ENCODE data around the gene RNF220. TPM values are rescaled to one million over a fixed set of nuclear protein-coding genes. Genes with fewer than 3 reads are reported as not detected.
A peak's percentile ranks its signal among the peaks of the same experiment; 100 is the strongest.

Gene RNF220
- total RNA-seq, 1 donor from 2014 or later: 72.5 TPM

- DNase-seq: no peak
Observed at GRCh38 chr1:44682883-44683265, 277.8 kb downstream of the RNF220 start.

GRCh38 chr1:44684525-44684924 is 279.5 kb downstream of the RNF220 start:
- DNase-seq (no peak), ATAC-seq (peak in 1 of 2 donors; percentile 13)
- no peak for TF ChIP-seq CTCF (IDR thresholded peaks at IDR 0.05)
- H3K27me3 ChIP-seq (ENCODE audit: low read depth): no peaks in the 10 kb centered on the region
- H3K36me3 ChIP-seq: no peaks in the 10 kb centered on the region
- intact Hi-C loops (cut with DNase I): no loop called here
- no peak overlapping the region for H3K27ac ChIP-seq
- no peaks in the 10 kb centered on the region for H3K9me3 ChIP-seq
- H3K4me3 ChIP-seq: no peak overlapping the region
- no peaks in the 10 kb centered on the region for H3K4me1 ChIP-seq

More at GRCh38 chr1:44682883-44683265, 277.8 kb downstream of the RNF220 start:
- Histone ChIP-seq H3K27me3 (ENCODE audit: low read depth) (no peaks in the 10 kb centered on the region), H3K9me3 (no peaks in the 10 kb centered on the region), H3K36me3 (no peaks in the 10 kb centered on the region), H3K4me3 (no peak overlapping the region), H3K4me1 (peaks cover 6% of the 10 kb centered on the region), H3K27ac (no peak overlapping the region)
- no peak for TF ChIP-seq CTCF (IDR thresholded peaks at IDR 0.05)
- peak in 1 of 2 donors; percentile 11 for ATAC-seq
- intact Hi-C loops (cut with DNase I): no loop called here

GRCh38 chr1:44685218-44685617 is 280.2 kb downstream of the RNF220 start:
- DNase-seq: no peak
- H3K4me3 ChIP-seq: no peak overlapping the region
- no peaks in the 10 kb centered on the region for H3K9me3 ChIP-seq
- H3K27ac ChIP-seq: no peak overlapping the region
- H3K27me3 ChIP-seq (ENCODE audit: low read depth): no peaks in the 10 kb centered on the region
- no peaks in the 10 kb centered on the region for H3K4me1 ChIP-seq
- H3K36me3 ChIP-seq: no peaks in the 10 kb centered on the region
- no peak for TF ChIP-seq CTCF (IDR thresholded peaks at IDR 0.05)
- no peak for ATAC-seq
- intact Hi-C loops (cut with DNase I): no loop called here

- intact Hi-C loops (cut with DNase I): no loop called here
- H3K36me3 ChIP-seq: no peaks in the 10 kb centered on the region
- H3K9me3 ChIP-seq: no peaks in the 10 kb centered on the region
- H3K27me3 ChIP-seq (ENCODE audit: low read depth): no peaks in the 10 kb centered on the region
- ATAC-seq: no peak
- H3K4me1 ChIP-seq: no peaks in the 10 kb centered on the region
- H3K27ac ChIP-seq: no peak overlapping the region
- no peak for DNase-seq
- TF ChIP-seq CTCF (IDR thresholded peaks at IDR 0.05): no peak
- H3K4me3 ChIP-seq: no peak overlapping the region
Observed at GRCh38 chr1:44685881-44686280, 280.8 kb downstream of the RNF220 start.

- peak; percentile 51 for DNase-seq
- no peaks in the 10 kb centered on the region for H3K4me1 ChIP-seq
- ATAC-seq: peak; percentile 60 to 61
- no peak overlapping the region for H3K4me3 ChIP-seq
- intact Hi-C loops (cut with DNase I): no loop called here
- H3K9me3 ChIP-seq: no peaks in the 10 kb centered on the region
- TF ChIP-seq CTCF (IDR thresholded peaks at IDR 0.05): no peak
- H3K27me3 ChIP-seq (ENCODE audit: low read depth): no peaks in the 10 kb centered on the region
- no peaks in the 10 kb centered on the region for H3K36me3 ChIP-seq
- no peak overlapping the region for H3K27ac ChIP-seq
Observed at GRCh38 chr1:44688760-44689446, 283.8 kb downstream of the RNF220 start.

Measured in lower lobe of right lung (tissue), 2 donors.